ENCODE results near the gene CLEC18B.

CLEC18B gene

DNA sequence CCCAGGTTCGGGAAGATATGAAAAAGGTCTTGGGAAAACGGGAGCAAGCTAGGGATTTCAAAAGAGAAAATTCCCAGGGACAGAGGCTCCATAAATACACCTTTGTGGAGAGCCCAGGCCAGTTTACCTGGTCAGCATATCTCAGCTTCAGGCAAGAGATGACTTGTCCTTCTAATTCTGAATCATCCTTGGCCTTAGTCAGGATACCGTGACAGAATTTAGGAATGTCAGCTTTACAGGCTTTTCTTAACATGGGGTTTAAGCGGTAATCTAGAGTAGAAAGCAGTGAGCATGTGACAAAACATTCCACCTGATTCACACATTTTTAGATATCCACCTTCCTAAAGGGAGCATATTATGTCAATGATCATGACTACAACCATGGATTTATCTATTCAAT lies 41.1 kb upstream of the CLEC18B start:
- no peak overlapping the region for H3K27ac ChIP-seq
- TF ChIP-seq, protein P1, sequence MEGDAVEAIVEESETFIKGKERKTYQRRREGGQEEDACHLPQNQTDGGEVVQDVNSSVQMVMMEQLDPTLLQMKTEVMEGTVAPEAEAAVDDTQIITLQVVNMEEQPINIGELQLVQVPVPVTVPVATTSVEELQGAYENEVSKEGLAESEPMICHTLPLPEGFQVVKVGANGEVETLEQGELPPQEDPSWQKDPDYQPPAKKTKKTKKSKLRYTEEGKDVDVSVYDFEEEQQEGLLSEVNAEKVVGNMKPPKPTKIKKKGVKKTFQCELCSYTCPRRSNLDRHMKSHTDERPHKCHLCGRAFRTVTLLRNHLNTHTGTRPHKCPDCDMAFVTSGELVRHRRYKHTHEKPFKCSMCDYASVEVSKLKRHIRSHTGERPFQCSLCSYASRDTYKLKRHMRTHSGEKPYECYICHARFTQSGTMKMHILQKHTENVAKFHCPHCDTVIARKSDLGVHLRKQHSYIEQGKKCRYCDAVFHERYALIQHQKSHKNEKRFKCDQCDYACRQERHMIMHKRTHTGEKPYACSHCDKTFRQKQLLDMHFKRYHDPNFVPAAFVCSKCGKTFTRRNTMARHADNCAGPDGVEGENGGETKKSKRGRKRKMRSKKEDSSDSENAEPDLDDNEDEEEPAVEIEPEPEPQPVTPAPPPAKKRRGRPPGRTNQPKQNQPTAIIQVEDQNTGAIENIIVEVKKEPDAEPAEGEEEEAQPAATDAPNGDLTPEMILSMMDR (IDR thresholded peaks at IDR 0.05) = no peak
- TF ChIP-seq ZFX (IDR thresholded peaks at IDR 0.05; ENCODE audit: borderline replicate concordance) = no peak

DNA sequence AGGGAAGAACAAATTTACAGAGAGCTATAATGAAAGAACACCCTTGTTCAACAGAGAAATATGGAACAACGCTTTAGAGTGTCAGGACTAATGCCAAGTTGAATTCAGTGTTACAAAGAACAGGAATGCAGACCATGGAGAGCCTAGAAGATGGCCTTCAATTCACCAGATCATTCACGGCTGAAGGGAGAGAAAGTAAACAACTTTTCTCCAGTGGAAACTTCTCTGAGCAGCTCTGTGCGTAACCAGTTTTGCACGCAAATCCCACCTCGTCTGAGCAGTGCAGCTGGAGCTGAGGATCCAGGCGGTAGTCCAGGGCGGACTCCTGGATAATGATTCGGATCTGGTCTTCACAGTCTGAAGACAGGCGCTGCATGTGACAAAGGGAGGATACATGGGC lies 40.5 kb upstream of the CLEC18B start:
- TF ChIP-seq, protein P1 (IDR thresholded peaks at IDR 0.05) = no peak
- no peak for TF ChIP-seq ZFX (IDR thresholded peaks at IDR 0.05; ENCODE audit: borderline replicate concordance)
- no peak overlapping the region for H3K27ac ChIP-seq

DNA sequence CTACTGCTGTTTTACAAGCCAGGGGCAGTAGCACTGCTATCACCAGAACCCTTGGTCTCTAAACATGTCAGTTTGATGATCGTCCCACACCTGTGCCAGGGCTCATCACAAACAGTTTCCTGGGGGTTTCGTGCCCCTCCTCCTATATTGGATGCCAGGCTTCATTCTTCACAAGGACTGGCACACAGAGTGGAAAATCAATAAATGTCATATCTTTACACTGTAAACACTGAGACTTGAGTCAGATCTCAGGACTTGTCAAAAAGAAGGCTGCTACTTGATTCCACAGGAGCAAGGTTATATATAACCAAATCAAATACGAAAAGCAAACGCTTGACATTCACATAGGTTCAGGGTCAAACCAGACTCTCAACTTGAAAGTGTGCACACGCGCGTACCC lies 39.3 kb upstream of the CLEC18B start:
- no peak overlapping the region for H3K27ac ChIP-seq
- no peak for TF ChIP-seq ZFX (IDR thresholded peaks at IDR 0.05; ENCODE audit: borderline replicate concordance)
- TF ChIP-seq, protein P1 (IDR thresholded peaks at IDR 0.05) = no peak

DNA sequence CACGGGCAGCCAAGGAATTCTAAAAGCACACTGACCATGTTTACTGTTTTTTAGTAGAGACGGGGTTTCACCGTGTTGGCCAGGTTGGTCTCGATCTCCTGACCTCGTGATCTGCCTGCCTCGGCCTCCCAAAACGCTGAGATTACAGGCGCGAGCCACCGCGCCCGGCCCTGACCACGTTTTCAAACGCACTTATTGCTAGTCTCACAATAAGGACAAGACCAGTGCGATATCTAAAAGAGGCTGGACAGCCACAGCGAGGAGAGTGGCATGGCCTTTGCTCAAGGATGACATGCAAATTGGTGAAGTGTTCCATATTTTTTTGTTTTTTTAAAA lies 35.0 kb upstream of the CLEC18B start:
- no peak overlapping the region for H3K27ac ChIP-seq
- TF ChIP-seq ZFX (IDR thresholded peaks at IDR 0.05; ENCODE audit: borderline replicate concordance) = no peak
- TF ChIP-seq, protein P1 (IDR thresholded peaks at IDR 0.05) = no peak

DNA sequence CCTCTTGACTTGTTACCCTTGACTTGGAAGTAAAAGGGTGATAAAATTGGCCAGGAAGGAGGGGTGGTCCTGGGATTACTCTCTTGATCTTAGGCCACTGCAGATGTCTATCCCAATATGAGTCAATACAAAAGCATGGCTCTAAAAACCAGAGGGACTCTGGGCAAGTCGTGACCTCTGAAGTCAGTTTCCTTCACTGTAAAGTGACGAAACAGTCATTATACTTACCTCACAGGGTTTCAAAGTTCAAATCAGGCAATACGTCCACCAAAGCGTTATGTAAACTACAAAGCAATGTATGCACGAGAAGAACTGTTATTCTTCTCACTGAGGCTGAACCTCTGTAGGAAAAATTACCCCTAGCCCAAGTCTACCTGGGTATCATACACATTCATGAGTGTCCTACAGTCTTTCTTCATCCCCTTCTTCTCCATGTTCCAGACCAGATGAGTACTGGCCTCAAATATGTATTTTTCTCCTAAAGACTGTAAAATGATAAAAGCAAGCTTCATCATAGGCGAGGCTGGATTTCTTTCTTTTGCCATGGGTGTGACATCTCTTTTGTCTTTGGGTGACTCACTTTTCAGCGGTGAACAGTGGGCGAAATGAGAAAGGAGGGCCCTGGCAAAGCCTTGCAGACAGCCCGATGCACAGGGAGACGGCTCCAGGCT lies 34.5 kb upstream of the CLEC18B start:
- H3K27ac ChIP-seq = no peak overlapping the region
- no peak for TF ChIP-seq ZFX (IDR thresholded peaks at IDR 0.05; ENCODE audit: borderline replicate concordance)

DNA sequence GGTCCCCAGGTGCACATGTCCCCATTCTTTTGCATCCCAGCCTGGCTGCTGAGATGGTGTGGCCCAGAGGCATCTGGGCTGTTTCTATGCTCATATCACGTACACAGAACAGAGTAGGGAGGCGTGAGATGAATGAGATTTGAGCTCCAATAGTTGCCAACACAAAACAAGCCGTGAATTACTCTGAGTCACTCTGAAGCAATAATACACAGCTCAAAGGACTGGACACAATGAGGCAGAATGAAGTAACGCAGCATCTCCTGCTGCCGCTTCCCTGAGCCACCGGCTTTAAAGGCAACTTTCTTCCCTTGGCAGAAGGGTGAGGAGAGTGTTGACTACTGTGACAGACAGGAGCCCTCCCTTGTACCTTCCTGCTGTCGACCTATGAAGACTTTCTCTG lies 33.9 kb upstream of the CLEC18B start:
- TF ChIP-seq, protein P1 (IDR thresholded peaks at IDR 0.05) = no peak
- TF ChIP-seq ZFX (IDR thresholded peaks at IDR 0.05; ENCODE audit: borderline replicate concordance) = no peak

DNA sequence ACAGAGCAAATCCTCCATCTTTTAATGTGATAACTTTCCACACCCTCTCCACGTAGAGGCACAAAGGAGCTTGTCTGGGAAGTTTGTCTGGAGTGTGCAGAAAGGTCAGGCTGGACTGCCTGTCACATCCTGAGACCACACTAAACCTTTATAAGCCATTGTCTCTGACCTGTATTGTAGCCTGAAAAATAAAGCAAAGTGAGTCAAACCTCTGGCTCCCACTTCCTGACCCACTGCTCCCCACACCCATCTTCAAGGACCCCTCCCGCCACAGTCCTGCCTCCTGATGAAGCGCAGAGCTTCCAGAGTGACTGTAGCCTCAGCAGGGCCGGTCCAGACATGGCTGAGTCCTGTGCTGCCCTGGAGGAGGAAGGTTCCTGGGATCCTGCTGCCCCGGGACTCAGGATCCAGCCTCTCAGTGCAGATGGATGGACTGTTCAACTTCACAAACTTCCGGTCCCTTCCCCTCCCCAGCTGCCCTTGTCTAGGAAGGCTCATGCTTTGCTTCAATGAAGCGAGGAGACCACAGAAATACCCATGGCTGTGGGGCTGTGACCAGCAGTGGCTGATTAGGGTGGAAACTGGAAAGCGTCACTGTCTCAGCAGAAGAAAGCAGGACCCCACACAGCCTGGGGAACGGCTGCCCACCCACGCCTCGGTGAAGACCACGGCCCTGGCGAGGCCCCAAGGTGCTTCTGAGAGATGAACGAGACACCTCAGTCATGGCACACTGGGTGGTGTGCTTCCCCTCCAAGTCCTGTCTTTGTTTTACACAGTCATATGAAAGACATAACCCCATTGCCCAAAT lies 30.9 kb upstream of the CLEC18B start:
- H3K27ac ChIP-seq = no peak overlapping the region
- no peak for TF ChIP-seq ZFX (IDR thresholded peaks at IDR 0.05; ENCODE audit: borderline replicate concordance)
- TF ChIP-seq, protein P1 (IDR thresholded peaks at IDR 0.05) = no peak

More for the DNA sequence above, 33.9 kb upstream of the CLEC18B start:
- H3K27ac ChIP-seq = no peak overlapping the region

All from 22Rv1 (cell line).